ENCODE results near the gene HTR4.

Gene HTR4

GRCh38 chr5:148565148-148565547 lies 89.2 kb downstream of the HTR4 start:
- Histone ChIP-seq H4K8ac (ENCODE audit: low read depth, low read length) (no peak overlapping the region), H3K27me3 (ENCODE audit: control insufficient read depth in 3 of 3, insufficient read depth in 3 of 3, low read depth in 1 of 3, low read length in 3 of 3) (peaks cover 0 to 14% (median 0%) of the 10 kb centered on the region in 3 experiments), H2AK5ac (ENCODE audit: low read depth, low read length) (no peak overlapping the region), H3K27ac (replicated peaks; ENCODE audit: low read length) (no peak overlapping the region), H3K4me2 (ENCODE audit: insufficient read depth, low read length, poor library complexity, severe bottlenecking) (no peak overlapping the region), H2AFZ (ENCODE audit: low read length) (no peak overlapping the region), H3K9ac (ENCODE audit: low read depth, low read length, poor library complexity) (no peak overlapping the region), H3K23ac (ENCODE audit: low read depth, low read length, poor library complexity) (no peak overlapping the region), H3K4ac (ENCODE audit: low read length) (no peak overlapping the region), H3K4me1 (ENCODE audit: control insufficient read depth in 2 of 2, insufficient read depth in 1 of 2, low read depth in 1 of 2, low read length in 2 of 2) (peaks cover 0 to 1% of the 10 kb centered on the region in 2 donors), H3K79me1 (ENCODE audit: low read depth, low read length) (no peaks in the 10 kb centered on the region), H3K14ac (ENCODE audit: low read length) (no peak overlapping the region), H4K91ac (ENCODE audit: low read depth, low read length, poor library complexity) (no peak overlapping the region), H2BK15ac (ENCODE audit: low read length) (no peak overlapping the region), H2BK120ac (ENCODE audit: low read depth, low read length) (no peak overlapping the region), H3K36me3 (replicated peaks in 1 of 2; ENCODE audit: control insufficient read depth in 2 of 2, insufficient read depth in 2 of 2, low read length in 2 of 2) (no peaks in the 10 kb centered on the region), H3K4me3 (ENCODE audit: low read length in 2 of 2) (no peak overlapping the region), H2BK12ac (ENCODE audit: low read length) (no peak overlapping the region), H3K18ac (ENCODE audit: low read length) (no peak overlapping the region), H2BK5ac (ENCODE audit: low read length) (no peak overlapping the region), H3K9me3 (replicated peaks in 1 of 2; ENCODE audit: control insufficient read depth in 2 of 2, insufficient read depth in 1 of 2, low read depth in 1 of 2, low read length in 2 of 2) (no peaks in the 10 kb centered on the region)
- WGBS, 2 donors (ENCODE audit: extremely low coverage in 2 of 2, insufficient read length in 2 of 2, insufficient replicate concordance in 1 of 2), result 100% methylated on average over 1 of the region's 3 CpGs; no CpG with 5 or more reads in 1 of the 2 donors
- DNase-seq (ENCODE audit: low spot score), result no peak

GRCh38 chr5:148563021-148563420 lies 91.3 kb downstream of the HTR4 start:
- H2BK120ac ChIP-seq (ENCODE audit: low read depth, low read length), result no peak overlapping the region
- H3K4me1 ChIP-seq (ENCODE audit: control insufficient read depth in 2 of 2, insufficient read depth in 1 of 2, low read depth in 1 of 2, low read length in 2 of 2), result peaks cover 0 to 1% of the 10 kb centered on the region in 2 donors
- H3K36me3 ChIP-seq (replicated peaks in 1 of 2; ENCODE audit: control insufficient read depth in 2 of 2, insufficient read depth in 2 of 2, low read length in 2 of 2), result no peaks in the 10 kb centered on the region
- WGBS, 2 donors (ENCODE audit: extremely low coverage in 2 of 2, insufficient read length in 2 of 2, insufficient replicate concordance in 1 of 2), result no CpG with 5 or more reads among the region's 1 CpG
- H3K9ac ChIP-seq (ENCODE audit: low read depth, low read length, poor library complexity), result no peak overlapping the region
- no peak overlapping the region for H3K4ac ChIP-seq (ENCODE audit: low read length)
- no peak overlapping the region for H3K27ac ChIP-seq (replicated peaks; ENCODE audit: low read length)
- no peak overlapping the region for H2AFZ ChIP-seq (ENCODE audit: low read length)
- no peak overlapping the region for H4K91ac ChIP-seq (ENCODE audit: low read depth, low read length, poor library complexity)
- H2BK12ac ChIP-seq (ENCODE audit: low read length), result no peak overlapping the region
- H4K8ac ChIP-seq (ENCODE audit: low read depth, low read length), result no peak overlapping the region
- peaks cover 0 to 2% of the 10 kb centered on the region in 2 donors for H3K9me3 ChIP-seq (replicated peaks in 1 of 2; ENCODE audit: control insufficient read depth in 2 of 2, insufficient read depth in 1 of 2, low read depth in 1 of 2, low read length in 2 of 2)
- no peak overlapping the region for H2AK5ac ChIP-seq (ENCODE audit: low read depth, low read length)
- H3K4me2 ChIP-seq (ENCODE audit: insufficient read depth, low read length, poor library complexity, severe bottlenecking), result no peak overlapping the region
- H2BK5ac ChIP-seq (ENCODE audit: low read length), result no peak overlapping the region
- peaks cover 0 to 18% (median 0%) of the 10 kb centered on the region in 3 experiments for H3K27me3 ChIP-seq (ENCODE audit: control insufficient read depth in 3 of 3, insufficient read depth in 3 of 3, low read depth in 1 of 3, low read length in 3 of 3)
- H3K23ac ChIP-seq (ENCODE audit: low read depth, low read length, poor library complexity), result no peak overlapping the region
- no peak overlapping the region for H3K14ac ChIP-seq (ENCODE audit: low read length)
- no peaks in the 10 kb centered on the region for H3K79me1 ChIP-seq (ENCODE audit: low read depth, low read length)
- DNase-seq (ENCODE audit: low spot score), result no peak
- no peak overlapping the region for H3K18ac ChIP-seq (ENCODE audit: low read length)
- H2BK15ac ChIP-seq (ENCODE audit: low read length), result no peak overlapping the region
- no peak overlapping the region for H3K4me3 ChIP-seq (ENCODE audit: low read length in 2 of 2)

- H2BK120ac ChIP-seq (ENCODE audit: low read depth, low read length), result no peak overlapping the region
- H2AFZ ChIP-seq (ENCODE audit: low read length), result no peak overlapping the region
- no peak overlapping the region for H3K18ac ChIP-seq (ENCODE audit: low read length)
- no peak overlapping the region for H3K4ac ChIP-seq (ENCODE audit: low read length)
- H4K8ac ChIP-seq (ENCODE audit: low read depth, low read length), result no peak overlapping the region
- H3K4me1 ChIP-seq (ENCODE audit: control insufficient read depth in 2 of 2, insufficient read depth in 1 of 2, low read depth in 1 of 2, low read length in 2 of 2), result peaks cover 0 to 1% of the 10 kb centered on the region in 2 donors
- WGBS, 2 donors (ENCODE audit: extremely low coverage in 2 of 2, insufficient read length in 2 of 2, insufficient replicate concordance in 1 of 2), result no CpG with 5 or more reads among the region's 3 CpGs
- peaks cover 0 to 2% of the 10 kb centered on the region in 2 donors for H3K9me3 ChIP-seq (replicated peaks in 1 of 2; ENCODE audit: control insufficient read depth in 2 of 2, insufficient read depth in 1 of 2, low read depth in 1 of 2, low read length in 2 of 2)
- no peak overlapping the region for H2BK15ac ChIP-seq (ENCODE audit: low read length)
- no peak for DNase-seq (ENCODE audit: low spot score)
- no peak overlapping the region for H3K27ac ChIP-seq (replicated peaks; ENCODE audit: low read length)
- no peak overlapping the region for H3K23ac ChIP-seq (ENCODE audit: low read depth, low read length, poor library complexity)
- H3K79me1 ChIP-seq (ENCODE audit: low read depth, low read length), result no peaks in the 10 kb centered on the region
- H3K4me2 ChIP-seq (ENCODE audit: insufficient read depth, low read length, poor library complexity, severe bottlenecking), result no peak overlapping the region
- H2BK5ac ChIP-seq (ENCODE audit: low read length), result no peak overlapping the region
- H3K14ac ChIP-seq (ENCODE audit: low read length), result no peak overlapping the region
- no peaks in the 10 kb centered on the region for H3K36me3 ChIP-seq (replicated peaks in 1 of 2; ENCODE audit: control insufficient read depth in 2 of 2, insufficient read depth in 2 of 2, low read length in 2 of 2)
- H3K9ac ChIP-seq (ENCODE audit: low read depth, low read length, poor library complexity), result no peak overlapping the region
- H2BK12ac ChIP-seq (ENCODE audit: low read length), result no peak overlapping the region
- no peak overlapping the region for H3K4me3 ChIP-seq (ENCODE audit: low read length in 2 of 2)
- H2AK5ac ChIP-seq (ENCODE audit: low read depth, low read length), result no peak overlapping the region
- no peak overlapping the region for H4K91ac ChIP-seq (ENCODE audit: low read depth, low read length, poor library complexity)
- H3K27me3 ChIP-seq (ENCODE audit: control insufficient read depth in 3 of 3, insufficient read depth in 3 of 3, low read depth in 1 of 3, low read length in 3 of 3), result peaks cover 0 to 14% (median 0%) of the 10 kb centered on the region in 3 experiments
Measured at GRCh38 chr5:148561801-148562311, 92.5 kb downstream of the HTR4 start.

GRCh38 chr5:148559461-148559860 lies 94.9 kb downstream of the HTR4 start:
- no peak overlapping the region for H3K4me2 ChIP-seq (ENCODE audit: insufficient read depth, low read length, poor library complexity, severe bottlenecking)
- H2AFZ ChIP-seq (ENCODE audit: low read length), result no peak overlapping the region
- H2BK12ac ChIP-seq (ENCODE audit: low read length), result no peak overlapping the region
- no peaks in the 10 kb centered on the region for H3K79me1 ChIP-seq (ENCODE audit: low read depth, low read length)
- H3K9ac ChIP-seq (ENCODE audit: low read depth, low read length, poor library complexity), result no peak overlapping the region
- no peaks in the 10 kb centered on the region for H3K36me3 ChIP-seq (replicated peaks in 1 of 2; ENCODE audit: control insufficient read depth in 2 of 2, insufficient read depth in 2 of 2, low read length in 2 of 2)
- H3K9me3 ChIP-seq (replicated peaks in 1 of 2; ENCODE audit: control insufficient read depth in 2 of 2, insufficient read depth in 1 of 2, low read depth in 1 of 2, low read length in 2 of 2), result peaks cover 0 to 2% of the 10 kb centered on the region in 2 donors
- no peak overlapping the region for H3K4me3 ChIP-seq (ENCODE audit: low read length in 2 of 2)
- peaks cover 0 to 1% of the 10 kb centered on the region in 2 donors for H3K4me1 ChIP-seq (ENCODE audit: control insufficient read depth in 2 of 2, insufficient read depth in 1 of 2, low read depth in 1 of 2, low read length in 2 of 2)
- no peak overlapping the region for H4K91ac ChIP-seq (ENCODE audit: low read depth, low read length, poor library complexity)
- H2BK15ac ChIP-seq (ENCODE audit: low read length), result no peak overlapping the region
- no peak for DNase-seq (ENCODE audit: low spot score)
- H3K27me3 ChIP-seq (ENCODE audit: control insufficient read depth in 3 of 3, insufficient read depth in 3 of 3, low read depth in 1 of 3, low read length in 3 of 3), result peaks cover 0 to 11% (median 0%) of the 10 kb centered on the region in 3 experiments
- H2BK120ac ChIP-seq (ENCODE audit: low read depth, low read length), result no peak overlapping the region
- H4K8ac ChIP-seq (ENCODE audit: low read depth, low read length), result no peak overlapping the region
- H2BK5ac ChIP-seq (ENCODE audit: low read length), result no peak overlapping the region
- no CpG with 5 or more reads among the region's 4 CpGs for WGBS, 2 donors (ENCODE audit: extremely low coverage in 2 of 2, insufficient read length in 2 of 2, insufficient replicate concordance in 1 of 2)
- no peak overlapping the region for H3K4ac ChIP-seq (ENCODE audit: low read length)
- H3K18ac ChIP-seq (ENCODE audit: low read length), result no peak overlapping the region
- no peak overlapping the region for H3K27ac ChIP-seq (replicated peaks; ENCODE audit: low read length)
- H3K23ac ChIP-seq (ENCODE audit: low read depth, low read length, poor library complexity), result no peak overlapping the region
- H3K14ac ChIP-seq (ENCODE audit: low read length), result no peak overlapping the region
- no peak overlapping the region for H2AK5ac ChIP-seq (ENCODE audit: low read depth, low read length)
